ENCODE measurements around the gene ST14. TPM values are rescaled to one million over a fixed set of nuclear protein-coding genes. Genes with fewer than 3 reads are reported as not detected.

The ST14 gene
- total RNA-seq, 2 donors from 2014 or later: 537 to 604 TPM

DNA sequence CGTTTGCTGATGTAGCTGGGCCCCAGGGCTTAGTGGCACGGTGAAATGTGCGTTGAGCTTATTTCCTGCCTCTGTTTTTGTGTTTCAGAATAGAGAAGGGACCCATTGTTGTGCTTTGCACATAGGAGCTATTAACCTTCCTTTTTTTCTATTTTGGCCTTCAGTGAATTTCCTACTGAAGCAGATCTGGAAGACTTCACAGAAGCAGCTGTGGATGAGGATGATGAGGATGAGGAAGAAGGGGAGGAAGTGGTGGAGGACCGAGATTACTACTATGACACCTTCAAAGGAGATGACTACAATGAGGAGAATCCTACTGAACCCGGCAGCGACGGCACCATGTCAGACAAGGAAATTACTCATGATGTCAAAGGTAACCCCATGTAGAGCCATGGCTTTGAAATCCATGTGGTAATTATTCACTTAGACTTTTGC, 37.4 kb upstream of the ST14 start:
- no peak for DNase-seq
- Histone ChIP-seq H3K36me3 (peaks cover 3% of the 10 kb centered on the region), H3K27me3 (no peaks in the 10 kb centered on the region), H3K9me3 (no peaks in the 10 kb centered on the region), H3K4me3 (no peak overlapping the region), H3K27ac (no peak overlapping the region), H3K9ac (ENCODE audit: low read depth in 2 of 2, low read length in 2 of 2) (no peak overlapping the region), H3K4me1 (no peaks in the 10 kb centered on the region)
- TF ChIP-seq, protein P1, sequence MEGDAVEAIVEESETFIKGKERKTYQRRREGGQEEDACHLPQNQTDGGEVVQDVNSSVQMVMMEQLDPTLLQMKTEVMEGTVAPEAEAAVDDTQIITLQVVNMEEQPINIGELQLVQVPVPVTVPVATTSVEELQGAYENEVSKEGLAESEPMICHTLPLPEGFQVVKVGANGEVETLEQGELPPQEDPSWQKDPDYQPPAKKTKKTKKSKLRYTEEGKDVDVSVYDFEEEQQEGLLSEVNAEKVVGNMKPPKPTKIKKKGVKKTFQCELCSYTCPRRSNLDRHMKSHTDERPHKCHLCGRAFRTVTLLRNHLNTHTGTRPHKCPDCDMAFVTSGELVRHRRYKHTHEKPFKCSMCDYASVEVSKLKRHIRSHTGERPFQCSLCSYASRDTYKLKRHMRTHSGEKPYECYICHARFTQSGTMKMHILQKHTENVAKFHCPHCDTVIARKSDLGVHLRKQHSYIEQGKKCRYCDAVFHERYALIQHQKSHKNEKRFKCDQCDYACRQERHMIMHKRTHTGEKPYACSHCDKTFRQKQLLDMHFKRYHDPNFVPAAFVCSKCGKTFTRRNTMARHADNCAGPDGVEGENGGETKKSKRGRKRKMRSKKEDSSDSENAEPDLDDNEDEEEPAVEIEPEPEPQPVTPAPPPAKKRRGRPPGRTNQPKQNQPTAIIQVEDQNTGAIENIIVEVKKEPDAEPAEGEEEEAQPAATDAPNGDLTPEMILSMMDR (IDR thresholded peaks at IDR 0.05): no peak
- intact Hi-C loops (cut with DNase I): no loop called here

DNA sequence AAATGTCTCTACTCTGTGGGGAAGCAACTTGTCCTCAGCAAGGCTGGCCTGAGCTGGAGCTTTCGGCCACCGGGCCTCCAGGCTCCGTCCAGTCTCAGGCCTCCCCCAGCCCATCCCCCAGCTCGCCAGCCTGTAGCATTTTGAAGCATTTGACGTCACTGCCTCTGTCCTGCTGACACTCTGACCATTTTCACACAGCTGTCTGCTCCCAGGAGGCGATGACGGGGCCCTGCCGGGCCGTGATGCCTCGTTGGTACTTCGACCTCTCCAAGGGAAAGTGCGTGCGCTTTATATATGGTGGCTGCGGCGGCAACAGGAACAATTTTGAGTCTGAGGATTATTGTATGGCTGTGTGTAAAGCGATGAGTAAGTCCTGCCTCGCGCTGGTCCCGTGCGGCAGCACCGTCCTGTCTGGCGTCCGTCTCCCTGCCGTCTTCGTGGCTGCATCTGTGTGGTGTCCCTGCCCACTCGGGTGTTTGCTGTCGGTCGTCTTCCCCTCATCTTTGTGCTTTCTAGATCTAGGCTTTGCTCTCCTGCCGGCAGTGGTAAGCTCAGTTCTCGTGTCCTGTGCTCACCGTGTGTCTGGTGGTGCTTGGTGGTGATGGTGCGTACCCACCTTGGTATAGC, 36.1 kb upstream of the ST14 start:
- Histone ChIP-seq H3K9me3 (no peaks in the 10 kb centered on the region), H3K9ac (ENCODE audit: low read depth in 2 of 2, low read length in 2 of 2) (no peak overlapping the region), H3K4me1 (no peaks in the 10 kb centered on the region), H3K27me3 (no peaks in the 10 kb centered on the region), H3K27ac (no peak overlapping the region), H3K4me3 (no peak overlapping the region), H3K36me3 (peaks cover 3% of the 10 kb centered on the region)
- DNase-seq: no peak
- TF ChIP-seq, protein P1 (IDR thresholded peaks at IDR 0.05): no peak
- intact Hi-C loops (cut with DNase I): no loop called here

DNA sequence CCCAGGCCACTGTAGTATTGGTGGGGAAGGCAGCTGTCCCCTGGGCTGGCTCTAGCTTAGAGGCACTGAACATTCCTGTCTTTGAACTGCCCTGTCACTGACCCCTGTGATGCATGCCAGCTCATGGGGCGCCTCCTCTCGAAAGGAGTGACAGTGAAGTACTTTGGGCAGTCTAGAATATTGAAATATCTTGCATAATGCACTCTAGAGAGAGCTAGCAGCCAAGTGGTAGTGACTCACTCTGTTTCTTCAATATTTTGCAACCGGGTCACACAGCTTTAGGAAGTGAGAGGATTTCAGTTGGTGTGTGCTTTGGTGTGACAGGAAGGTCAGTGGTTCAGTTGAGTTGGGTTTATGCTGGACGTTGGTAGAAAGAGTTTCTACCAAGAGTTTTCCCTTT, 35.5 kb upstream of the ST14 start:
- intact Hi-C loops (cut with DNase I): no loop called here
- TF ChIP-seq, protein P1 (IDR thresholded peaks at IDR 0.05): no peak
- Histone ChIP-seq H3K36me3 (peaks cover 5% of the 10 kb centered on the region), H3K4me1 (no peaks in the 10 kb centered on the region), H3K27me3 (no peaks in the 10 kb centered on the region), H3K9ac (ENCODE audit: low read depth in 2 of 2, low read length in 2 of 2) (no peak overlapping the region), H3K4me3 (no peak overlapping the region), H3K27ac (no peak overlapping the region), H3K9me3 (no peaks in the 10 kb centered on the region)
- DNase-seq: no peak

DNA sequence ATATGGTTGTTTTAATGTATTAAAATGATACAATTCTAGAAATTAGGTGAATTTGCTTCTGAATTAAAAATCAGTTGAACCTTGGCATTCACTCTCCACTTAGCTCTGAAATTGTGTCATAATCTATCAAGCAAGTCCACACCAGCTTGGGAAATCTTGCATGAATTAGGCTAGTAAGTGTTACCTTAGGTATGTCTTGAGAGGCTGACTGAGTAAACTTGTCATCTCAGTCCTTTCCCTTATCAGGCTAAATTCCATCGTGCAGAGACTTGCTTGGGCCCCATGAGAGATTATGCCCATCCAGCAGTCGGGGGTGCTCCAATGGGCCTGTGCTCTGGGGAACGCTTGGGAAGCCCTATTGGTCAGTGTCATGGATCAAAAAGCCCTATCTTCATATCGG, 33.9 kb upstream of the ST14 start:
- Histone ChIP-seq H3K27me3 (no peaks in the 10 kb centered on the region), H3K9ac (ENCODE audit: low read depth in 2 of 2, low read length in 2 of 2) (no peak overlapping the region), H3K9me3 (no peaks in the 10 kb centered on the region), H3K4me1 (no peaks in the 10 kb centered on the region), H3K4me3 (no peak overlapping the region), H3K36me3 (peaks cover 8% of the 10 kb centered on the region), H3K27ac (no peak overlapping the region)
- intact Hi-C loops (cut with DNase I): no loop called here
- TF ChIP-seq, protein P1 (IDR thresholded peaks at IDR 0.05): no peak
- DNase-seq: no peak

DNA sequence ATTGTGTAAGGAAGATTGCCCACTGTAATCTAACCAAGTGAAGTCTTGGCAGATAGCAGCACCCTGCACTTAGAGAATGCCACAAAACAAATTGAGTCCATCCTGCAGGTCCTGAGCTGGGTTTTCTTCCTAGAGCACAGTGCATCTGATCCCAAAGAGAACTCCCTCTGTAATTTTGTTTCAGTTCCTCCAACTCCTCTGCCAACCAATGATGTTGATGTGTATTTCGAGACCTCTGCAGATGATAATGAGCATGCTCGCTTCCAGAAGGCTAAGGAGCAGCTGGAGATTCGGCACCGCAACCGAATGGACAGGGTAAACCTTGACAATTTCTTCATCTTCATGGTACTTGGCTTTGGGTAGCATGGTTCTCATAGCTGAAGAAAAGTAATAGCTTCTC, 33.1 kb upstream of the ST14 start:
- intact Hi-C loops (cut with DNase I): no loop called here
- DNase-seq: no peak
- Histone ChIP-seq H3K36me3 (peaks cover 11% of the 10 kb centered on the region), H3K9me3 (no peaks in the 10 kb centered on the region), H3K27ac (no peak overlapping the region), H3K27me3 (no peaks in the 10 kb centered on the region), H3K4me1 (no peaks in the 10 kb centered on the region), H3K4me3 (no peak overlapping the region), H3K9ac (ENCODE audit: low read depth in 2 of 2, low read length in 2 of 2) (no peak overlapping the region)
- TF ChIP-seq, protein P1 (IDR thresholded peaks at IDR 0.05): no peak

All from colonic mucosa (tissue), 4 donors.